H4 (cell line): Measurements from ENCODE around the gene SNCA. TPM values are rescaled to one million over a fixed set of nuclear protein-coding genes. Genes with fewer than 3 reads are reported as not detected.

Experiments
- DNase-seq: peaks from one replicate; pipeline ENCODE4 v3.0.0-alpha.2; 2015; ENCODE audit warnings: low spot score
- total RNA-seq: library from RNA; depleted of rRNA; stranded (reverse); fragments of >200 nt; shearing (Covaris generic); gene quantifications from 2 replicates; pipeline ENCODE4 v1.2.3, GENCODE V29; 2014; rRNA removed

The SNCA gene
- total RNA-seq, 1 experiment from 2014 or later, result 29.6 TPM

- no peak for DNase-seq
Measured at GRCh38 chr4:89707467-89707866, 129.5 kb downstream of the SNCA start.

GRCh38 chr4:89704651-89705395, 132.1 kb downstream of the SNCA start:
- DNase-seq, result no peak

GRCh38 chr4:89703829-89704590, 133.0 kb downstream of the SNCA start:
- no peak for DNase-seq

- no peak for DNase-seq
Measured at GRCh38 chr4:89700766-89701423, 136.1 kb downstream of the SNCA start.

GRCh38 chr4:89685690-89686089, 151.3 kb downstream of the SNCA start:
- DNase-seq, result no peak

- DNase-seq, result no peak
Measured at GRCh38 chr4:89685277-89685676, 151.7 kb downstream of the SNCA start.

GRCh38 chr4:89684536-89684935, 152.4 kb downstream of the SNCA start:
- no peak for DNase-seq

GRCh38 chr4:89682808-89683207, 154.2 kb downstream of the SNCA start:
- DNase-seq, result no peak

- DNase-seq, result no peak
Measured at GRCh38 chr4:89681671-89682070, 155.3 kb downstream of the SNCA start.

GRCh38 chr4:89681219-89681618, 155.7 kb downstream of the SNCA start:
- DNase-seq, result no peak

GRCh38 chr4:89674876-89675459, 162.0 kb downstream of the SNCA start:
- no peak for DNase-seq

Other genes with a start within 250 kb of the SNCA start
- gene MMRN1, start 57.7 kb upstream of the SNCA start, total RNA-seq, result not detected in 2 replicates